HG03196 (cell line): Measurements from ENCODE around the gene ST7.

ENCODE experiments used
- ATAC-seq: cut with Tn5 transposase; IDR thresholded peaks from one replicate; pipeline ENCODE4 v1.9.1; 2021; ENCODE audit not compliant: unreplicated experiment

ST7 gene

DNA sequence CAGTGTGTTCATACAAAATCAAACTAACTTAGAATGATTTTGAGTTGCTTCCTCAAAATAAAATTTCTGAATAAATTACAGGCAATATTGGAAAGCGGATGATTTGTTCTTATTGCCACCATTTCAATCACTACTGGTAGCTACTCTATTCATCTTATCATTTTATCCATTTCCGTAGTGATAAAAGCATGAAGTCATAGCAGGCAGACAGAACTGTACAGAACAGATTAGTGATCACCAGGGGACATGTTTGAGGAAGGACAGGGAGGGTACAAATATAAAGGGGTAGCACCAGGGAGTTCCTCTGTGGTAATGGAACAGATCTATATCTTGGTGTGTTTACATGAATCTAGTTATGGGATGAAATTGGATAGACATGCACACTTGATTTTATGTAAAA is 231.1 kb downstream of the ST7 start:
- ATAC-seq = no peak

DNA sequence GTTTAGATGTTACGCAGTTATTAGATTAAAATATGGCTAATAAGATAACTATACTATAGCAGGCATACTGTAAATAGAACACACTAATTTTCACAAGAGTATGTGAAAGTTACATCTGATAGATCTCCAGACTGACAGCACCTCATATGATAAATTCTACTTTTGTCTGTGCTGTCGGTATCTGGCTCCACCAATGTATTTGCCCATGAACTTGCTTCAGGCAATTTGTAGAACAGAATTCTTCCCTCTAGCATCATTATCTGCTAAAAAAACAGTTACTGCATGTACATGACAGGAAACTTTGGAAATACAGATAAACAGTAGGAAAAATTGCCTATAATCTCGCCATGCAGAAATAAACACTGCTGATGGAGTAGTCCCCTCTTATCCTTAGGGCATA is 231.8 kb downstream of the ST7 start:
- no peak for ATAC-seq

DNA sequence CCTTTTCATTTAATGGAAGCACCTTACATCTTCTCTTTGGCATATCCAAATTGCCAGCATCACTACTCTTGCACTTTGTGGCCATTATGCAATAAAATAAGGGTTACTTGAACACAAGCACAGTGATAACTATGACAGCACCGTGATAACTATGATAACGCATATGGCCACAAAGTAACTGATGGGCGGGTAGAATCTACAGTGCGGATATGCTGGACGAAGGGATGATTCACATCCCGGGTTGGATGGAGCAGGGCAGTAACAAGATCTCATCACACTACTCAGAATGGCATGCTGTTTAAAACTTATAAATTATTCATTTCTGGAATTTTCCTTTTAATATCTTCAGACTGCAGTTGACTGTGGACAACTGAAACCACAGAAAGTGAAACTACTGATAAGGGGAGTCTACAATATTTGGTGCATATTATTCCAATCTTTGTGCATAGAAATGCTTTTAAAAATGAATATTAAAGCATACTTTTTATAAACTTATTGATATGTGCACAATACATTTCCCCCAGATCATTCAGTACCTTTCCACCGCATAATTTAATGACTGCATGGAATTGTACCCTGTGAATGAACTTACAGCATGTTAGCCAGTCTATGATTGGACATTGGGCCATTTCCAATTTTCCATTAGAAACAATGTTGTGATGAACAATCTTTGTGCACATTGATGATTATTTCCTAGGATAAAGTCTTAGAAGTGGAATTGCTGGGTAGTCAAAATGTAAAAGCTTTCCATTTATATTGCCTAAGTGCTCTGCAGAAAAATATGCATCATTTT is 233.1 kb downstream of the ST7 start:
- no peak for ATAC-seq

DNA sequence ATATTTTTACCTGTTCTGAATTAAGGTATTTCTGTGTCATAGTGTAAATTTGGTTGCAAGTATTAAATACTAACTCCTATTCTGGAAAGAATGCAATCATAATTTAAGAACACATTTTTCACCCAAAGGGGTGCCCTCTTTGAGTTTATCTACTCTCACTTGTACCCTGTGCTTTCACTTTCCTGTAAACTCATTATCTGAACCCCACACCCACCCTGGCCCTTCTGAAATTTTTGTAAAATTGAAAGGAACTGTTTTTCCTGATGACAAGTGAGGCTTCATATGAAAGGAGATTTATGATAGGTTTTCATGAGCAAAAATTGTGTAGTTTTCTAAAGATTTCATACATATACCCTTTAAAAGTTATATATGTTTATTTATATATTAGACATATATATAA is 235.1 kb downstream of the ST7 start:
- ATAC-seq = no peak

DNA sequence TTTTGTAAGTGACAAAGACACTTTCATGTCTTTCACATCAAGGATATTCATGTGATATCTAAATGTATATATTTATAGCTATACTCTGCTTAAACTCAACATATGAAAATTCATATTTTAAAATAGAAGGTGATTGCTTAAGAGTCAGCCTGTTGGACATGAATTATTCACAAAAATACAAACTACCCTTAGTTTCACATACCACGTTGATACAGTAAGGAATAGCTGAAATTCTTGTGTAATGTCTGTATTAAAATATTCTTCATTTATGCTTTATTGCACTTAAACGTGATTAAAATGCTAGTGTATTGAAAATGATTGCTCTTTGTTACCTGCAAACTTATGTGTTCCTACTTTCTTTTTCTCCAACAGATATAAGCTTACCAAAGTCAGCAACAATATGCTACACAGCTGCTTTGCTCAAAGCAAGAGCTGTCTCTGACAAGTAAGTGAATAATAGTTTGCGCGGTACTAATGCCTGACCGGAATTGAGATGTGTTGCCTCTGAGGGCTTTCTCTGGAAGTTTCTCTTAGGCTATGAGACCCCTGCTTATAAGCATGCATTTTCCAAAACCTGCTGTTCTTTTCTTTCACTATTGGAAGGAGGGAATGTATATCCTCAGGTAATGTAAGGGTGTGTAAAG is 235.8 kb downstream of the ST7 start:
- ATAC-seq = no peak

DNA sequence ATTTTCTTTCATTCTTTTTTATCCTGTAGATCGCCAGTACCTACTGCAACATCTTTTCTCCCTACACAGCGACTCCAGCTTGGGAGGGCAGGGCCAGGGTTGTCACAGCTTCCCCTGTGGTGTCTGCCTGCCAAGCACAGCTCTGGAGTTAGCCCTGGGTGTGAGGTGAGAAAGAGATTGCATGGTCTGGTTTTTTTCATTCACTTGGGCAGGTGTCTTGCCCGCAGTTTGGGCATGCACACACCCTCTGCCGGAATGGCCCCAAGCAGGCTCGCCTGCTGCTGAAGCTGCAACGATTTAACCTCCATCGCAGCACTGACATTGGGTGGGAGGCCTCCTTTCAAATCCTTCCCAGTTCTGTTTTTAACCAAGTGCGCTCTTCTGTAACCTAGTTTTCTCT is 236.8 kb downstream of the ST7 start:
- no peak for ATAC-seq

DNA sequence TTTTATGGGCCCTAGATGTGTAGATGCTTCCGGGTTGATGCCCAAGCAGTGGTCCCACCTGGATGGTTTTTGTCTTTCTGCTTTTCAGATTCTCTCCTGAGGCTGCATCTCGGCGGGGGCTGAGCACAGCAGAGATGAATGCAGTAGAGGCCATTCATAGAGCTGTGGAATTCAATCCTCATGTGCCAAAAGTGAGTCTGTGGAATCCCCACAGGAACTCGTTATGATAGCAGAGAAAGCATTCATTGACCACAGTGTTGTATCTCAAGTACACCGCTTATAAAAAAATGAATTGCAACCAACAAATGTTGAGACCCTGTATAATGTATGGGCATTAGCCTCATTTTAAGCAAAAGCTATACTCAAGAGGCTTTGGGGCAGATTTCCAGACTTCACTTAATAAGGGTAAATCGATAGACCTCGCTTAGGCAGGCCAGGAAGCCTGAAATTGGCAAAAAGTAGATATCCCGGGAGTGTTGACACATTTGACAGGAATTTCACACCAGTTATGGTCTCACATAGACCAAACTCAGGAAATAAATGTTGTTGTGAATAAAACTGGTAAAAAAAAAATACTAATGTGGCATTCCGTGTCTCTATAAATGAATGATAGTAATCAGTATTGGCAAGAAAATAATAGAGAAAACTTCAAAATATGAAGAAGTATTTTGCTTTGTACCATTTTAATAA is 237.6 kb downstream of the ST7 start:
- no peak for ATAC-seq

DNA sequence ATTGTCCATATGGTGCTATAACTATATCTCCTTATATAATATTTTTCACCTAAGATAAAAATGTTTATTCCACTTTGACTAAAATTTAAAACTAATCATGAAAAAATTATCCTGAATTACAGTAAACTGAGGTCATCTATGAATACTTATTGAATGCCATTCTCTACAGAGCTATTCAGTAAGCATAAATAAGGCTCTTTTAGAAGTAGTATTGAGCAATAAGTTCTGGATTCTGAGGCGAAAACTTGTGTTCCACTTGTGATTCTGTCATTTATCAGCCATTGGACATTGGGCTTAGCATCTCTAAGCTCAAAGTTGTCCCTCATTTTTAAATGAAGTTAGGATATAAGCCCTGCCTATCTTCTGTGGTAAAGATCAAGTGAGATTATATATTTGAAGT is 238.8 kb downstream of the ST7 start:
- ATAC-seq = no peak

DNA sequence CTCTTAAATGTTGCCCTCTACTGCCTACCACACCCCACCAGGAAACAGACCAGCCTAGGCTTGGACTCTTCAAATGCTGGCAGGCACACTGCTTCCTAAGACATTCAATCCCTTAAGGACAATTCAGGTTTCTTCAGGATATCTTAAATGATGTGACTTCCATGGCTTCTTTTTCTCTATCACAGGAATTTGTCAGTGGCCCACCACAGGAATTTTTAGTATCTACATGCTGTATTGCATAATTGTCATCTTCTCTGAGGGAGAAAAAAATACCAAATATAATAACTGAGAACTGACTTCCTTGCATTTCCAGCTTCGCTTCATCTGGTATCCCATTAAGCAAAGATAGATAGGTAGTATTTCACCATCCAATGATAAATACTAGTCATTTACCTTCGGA is 240.3 kb downstream of the ST7 start:
- ATAC-seq = no peak

DNA sequence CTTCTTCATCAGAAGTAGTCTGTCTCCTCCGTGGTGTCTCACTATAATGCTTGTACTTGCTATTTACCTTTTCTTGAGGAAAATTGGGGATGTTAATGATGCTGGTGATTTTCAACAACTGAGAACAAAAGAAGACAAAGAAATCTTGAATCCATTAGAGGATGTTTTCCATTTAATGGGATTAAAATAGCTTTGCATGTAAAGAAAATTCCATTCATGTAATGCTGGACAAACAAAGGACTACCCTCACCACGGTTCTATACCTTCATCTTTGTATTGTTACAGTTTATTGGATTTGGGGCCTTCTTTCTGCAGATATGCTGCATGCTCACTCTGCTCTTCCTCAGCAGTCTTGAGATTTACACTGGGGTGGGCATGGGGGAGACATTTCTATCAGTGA is 241.1 kb downstream of the ST7 start:
- no peak for ATAC-seq

DNA sequence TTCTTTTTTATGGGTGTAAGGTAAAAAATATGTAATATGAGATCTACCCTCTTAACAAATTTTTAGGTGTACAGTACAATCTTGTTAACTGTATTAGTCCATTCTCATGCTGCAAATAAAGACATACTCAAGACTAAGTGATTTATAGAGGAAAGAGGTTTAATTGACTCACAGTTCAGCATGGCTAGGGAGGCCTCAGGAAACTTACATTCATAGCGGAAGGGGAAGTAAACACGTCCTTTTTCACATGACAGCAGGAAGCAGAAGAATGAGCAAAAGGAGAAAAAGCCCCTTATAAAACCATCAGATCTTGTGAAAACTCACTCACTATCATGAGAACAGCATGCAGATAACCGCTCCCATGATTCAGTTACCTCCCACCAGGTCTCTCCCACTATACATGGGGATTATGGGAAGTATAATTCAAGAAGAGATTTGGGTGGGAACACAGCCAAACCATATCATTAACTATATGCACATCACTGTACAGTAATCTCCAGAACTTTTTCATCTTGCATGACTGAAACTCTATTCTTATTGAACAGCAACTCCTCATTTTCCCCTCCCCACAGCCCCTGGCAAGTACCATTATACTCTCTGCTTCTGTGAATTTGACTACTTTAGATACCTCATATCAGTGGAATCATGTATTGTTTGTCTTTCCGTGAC is 242.2 kb downstream of the ST7 start:
- no peak for ATAC-seq

DNA sequence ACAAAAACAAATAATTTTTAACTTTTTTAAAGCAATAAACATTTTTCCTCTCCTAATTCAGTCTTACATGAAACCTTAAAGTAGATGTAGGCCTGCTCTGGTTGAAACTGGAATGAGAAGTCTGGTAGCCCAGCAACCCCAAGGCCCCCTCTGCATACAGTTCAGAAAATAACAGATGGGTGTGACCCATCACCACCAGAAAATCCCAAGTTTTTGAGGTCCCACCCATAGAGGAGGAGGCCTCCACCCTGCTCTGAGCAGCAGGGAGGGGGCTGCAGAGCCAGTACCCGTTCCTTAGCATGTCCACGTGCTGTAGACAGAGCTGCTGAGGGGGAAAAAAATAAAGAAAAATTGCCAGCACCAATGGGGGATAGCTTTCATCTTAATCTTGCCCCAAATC is 246.8 kb downstream of the ST7 start:
- no peak for ATAC-seq

DNA sequence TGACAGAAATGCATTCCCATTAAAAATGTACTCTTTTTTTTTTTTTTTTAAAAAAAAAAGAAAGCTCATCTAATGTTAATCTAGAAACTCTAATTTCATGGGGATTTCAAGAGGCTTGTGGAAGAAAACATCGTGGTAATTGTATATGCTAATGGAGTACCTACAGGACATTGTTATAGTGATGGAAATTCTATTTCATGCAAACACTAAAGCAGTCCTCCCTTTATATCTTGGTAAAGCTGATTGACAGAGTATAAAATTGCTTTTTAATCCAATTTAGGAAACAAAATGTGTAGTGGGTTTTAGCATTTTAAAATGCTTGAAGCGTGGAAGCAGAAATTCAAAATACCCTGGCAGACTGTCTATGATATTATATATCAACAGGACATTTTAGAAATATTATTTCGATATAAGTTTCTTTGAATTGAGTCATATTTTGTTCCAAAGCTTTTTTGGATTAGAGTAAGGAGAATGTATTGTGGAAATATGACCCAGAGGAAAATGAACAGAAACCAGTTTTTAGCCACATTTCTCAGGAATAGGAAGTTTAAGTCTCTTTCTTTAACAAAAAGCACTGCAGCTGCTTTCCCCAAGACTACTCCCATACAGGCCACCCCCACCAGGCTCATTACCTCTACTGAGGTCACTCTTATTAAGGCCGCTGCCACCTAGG is 247.6 kb downstream of the ST7 start:
- no peak for ATAC-seq

DNA sequence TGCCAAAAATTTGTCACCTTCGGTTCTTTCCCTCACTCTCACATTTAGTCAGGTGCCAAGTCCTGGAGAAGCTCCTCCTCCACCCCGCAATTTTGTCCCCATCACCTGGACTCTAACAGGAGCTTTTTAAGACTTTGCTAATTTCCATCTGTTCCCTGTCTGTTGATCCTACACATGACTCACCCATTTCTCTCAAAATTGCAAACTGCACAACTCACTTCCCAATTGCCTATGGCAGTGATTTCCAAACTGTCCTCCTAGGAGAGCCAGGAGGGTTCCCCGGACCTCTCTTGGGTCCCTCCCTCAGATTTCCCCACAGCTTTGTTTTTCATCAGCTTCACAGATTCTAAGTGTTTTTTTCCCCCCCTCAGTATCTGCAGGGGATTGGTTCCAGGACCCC is 249.2 kb downstream of the ST7 start:
- no peak for ATAC-seq

DNA sequence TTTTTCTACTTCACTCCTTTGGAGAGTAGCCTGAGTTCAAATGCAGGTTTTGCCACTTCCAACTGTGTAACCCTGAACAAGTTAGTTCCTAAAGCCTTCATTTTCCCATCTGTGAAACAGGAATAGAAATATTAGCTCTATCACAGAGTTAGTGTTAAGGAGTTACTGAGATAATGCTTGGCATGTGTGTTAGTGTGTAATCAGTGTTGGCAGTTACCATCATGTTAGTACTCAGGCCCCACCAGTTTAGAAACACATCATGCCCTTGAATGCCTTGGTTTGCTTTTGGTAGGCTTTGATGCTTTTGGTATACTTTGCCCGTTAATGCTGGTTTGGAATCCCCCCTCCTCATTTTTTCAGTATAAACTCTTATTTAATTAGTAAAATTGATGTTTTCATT is 249.9 kb downstream of the ST7 start:
- ATAC-seq = no peak

DNA sequence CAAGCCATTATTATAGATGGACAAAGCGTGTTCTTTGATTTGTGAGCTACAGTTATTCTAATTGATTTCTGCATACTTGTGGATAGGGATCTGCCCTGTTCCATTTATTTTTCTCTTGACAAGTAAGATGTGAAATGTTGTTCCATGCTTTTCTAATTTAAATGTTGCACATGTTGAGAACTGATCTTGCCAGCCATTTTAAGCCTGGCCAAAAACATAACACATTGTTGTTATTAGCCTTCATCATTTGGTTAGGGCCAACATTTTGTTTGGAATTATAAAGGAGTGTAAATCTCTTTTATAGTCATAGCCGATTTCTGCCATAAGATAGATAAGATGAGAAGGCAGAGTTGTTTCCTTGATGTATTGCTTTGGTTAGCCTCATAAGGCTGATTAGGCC is 252.6 kb downstream of the ST7 start:
- ATAC-seq = no peak

DNA sequence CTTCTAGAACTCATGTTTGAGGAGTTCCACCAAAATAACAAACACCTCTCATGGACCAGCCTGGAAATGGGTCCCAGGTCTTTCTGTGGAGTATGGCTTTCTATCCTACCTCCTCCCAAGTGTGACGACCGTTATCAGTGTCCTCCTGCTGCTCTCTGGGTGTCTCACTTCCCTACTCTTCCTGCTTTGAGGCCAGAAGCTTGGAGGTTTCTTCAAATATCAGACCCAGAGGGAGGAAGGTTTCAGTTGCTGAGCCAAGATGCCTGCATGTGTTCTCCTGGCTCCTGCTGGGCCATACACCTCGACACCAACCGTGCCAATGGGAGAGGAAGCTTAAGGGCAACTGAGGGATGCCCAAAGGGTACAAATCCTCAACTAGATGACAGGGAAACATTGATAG is 255.0 kb downstream of the ST7 start:
- no peak for ATAC-seq

DNA sequence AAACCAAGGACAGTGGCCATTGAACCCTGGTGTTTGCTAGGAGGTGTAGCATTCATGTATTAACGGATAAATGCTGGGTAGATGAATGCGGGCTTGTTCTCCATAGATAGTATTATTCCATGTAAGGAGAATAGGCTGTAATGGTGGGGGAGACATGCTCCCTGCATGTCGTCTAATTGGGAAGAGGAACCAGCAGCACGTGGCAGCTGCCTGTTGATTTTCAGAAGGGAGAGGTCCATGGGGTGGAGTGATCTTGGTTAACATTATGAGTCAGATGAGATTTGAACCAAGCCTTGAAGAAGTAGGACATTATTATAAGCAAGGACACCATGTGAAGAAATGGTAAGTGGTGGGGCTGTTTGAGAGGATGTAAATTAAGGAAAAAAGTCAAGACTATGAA is 257.1 kb downstream of the ST7 start:
- no peak for ATAC-seq

DNA sequence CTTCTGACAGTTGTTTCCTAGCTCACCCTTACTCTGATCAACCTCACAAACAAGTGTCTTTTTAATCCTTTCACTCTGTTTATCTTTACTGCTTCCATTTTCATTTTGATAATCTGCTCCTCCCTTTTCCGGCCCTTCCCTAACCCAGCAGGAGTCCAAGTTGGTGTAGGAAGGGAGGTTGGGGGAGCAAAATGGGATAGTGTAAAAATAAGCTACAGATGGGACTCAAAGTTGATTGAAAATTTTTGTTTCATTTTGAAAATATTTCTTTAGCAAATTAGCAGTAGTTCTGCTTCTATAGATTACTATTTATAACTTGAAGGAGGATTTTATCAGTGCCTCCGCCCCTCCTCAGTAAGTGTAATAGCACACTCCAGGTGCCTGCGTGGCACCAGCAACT is 257.6 kb downstream of the ST7 start:
- no peak for ATAC-seq

DNA sequence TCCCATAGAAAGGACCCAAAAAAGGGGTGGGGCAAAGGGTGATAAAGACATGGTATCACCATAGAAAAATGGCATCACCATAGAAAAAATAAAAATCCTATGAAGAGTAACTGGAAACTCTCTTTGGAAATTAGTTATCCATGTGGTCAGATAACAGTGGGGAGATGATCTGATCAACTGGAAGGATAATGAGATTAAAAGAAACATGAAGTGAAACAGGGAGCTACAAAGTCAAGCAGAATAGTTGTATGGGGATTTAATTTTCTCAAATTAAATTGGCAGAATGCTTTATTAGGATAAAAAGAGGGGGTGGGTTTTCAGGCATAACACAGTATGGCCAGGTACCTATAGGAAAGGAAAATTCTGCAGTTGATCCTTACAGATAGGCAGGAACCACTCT is 258.3 kb downstream of the ST7 start:
- no peak for ATAC-seq
